DMS153 treated with DMSO at 0.1 percent for 48 hours (cell line): ENCODE data around the gene DGKG.

Experiments used
- DNase-seq: peaks from one replicate; lab custom pipeline; 2025; ENCODE audit not compliant: unreplicated experiment; lab: John Stamatoyannopoulos, UW

DGKG gene

DNA sequence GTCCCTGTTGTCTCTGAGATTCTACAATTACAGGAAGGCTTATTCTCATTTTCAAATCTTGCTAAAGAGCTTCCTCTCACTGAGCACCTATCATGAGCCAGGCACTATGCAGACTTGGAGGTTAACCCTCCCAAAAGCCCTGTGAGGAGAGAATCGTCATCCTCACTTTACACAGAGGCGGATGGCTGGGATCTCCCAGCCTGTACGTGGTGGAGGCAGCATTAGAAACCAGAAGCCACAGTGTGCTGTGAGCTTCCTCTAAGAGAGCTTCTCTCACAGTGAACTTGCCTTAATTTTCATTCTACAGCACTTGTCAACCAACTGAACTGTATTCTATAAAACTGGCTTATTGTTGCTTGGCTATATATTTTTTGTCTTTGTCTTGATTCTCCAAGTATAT is 6.1 kb upstream of the DGKG start:
- no peak for DNase-seq

DNA sequence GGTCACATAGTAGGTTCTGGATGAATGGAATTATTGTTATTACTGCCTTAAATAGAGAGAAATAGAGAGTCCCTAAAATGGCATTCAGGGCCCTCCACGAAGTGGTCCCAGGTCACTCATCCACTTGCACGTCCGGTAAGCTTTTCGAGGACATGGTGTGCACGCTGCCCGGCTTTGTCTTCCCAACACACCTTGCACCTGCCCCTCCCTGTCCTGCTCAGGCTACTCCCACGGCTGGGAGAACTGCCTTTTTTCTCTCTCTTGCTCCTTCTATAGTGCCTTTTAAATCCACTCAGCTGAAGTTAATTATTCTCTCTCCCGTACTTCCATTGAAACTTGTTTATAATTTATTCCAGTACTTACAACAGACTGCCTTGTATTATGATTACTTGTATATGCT is 5.6 kb upstream of the DGKG start:
- no peak for DNase-seq

DNA sequence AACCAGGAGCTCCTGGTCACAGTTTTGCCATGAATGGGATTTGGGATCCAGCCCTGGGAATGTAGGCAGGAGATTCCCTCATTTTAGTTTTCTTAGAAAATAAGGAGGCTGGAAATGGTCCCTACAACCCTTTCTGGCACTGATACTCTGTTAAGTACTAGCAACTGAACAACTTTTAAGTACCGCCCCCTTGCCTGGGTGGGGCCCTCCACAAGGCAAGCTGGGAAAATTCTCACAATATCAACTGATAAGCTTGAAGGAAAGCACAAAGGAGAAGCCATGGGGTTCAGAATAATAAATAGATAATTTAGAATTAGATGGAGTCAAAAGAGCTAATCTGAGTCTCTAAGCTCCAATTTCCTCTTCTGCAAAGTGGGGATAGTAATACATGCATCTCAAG is 4.2 kb upstream of the DGKG start:
- no peak for DNase-seq

DNA sequence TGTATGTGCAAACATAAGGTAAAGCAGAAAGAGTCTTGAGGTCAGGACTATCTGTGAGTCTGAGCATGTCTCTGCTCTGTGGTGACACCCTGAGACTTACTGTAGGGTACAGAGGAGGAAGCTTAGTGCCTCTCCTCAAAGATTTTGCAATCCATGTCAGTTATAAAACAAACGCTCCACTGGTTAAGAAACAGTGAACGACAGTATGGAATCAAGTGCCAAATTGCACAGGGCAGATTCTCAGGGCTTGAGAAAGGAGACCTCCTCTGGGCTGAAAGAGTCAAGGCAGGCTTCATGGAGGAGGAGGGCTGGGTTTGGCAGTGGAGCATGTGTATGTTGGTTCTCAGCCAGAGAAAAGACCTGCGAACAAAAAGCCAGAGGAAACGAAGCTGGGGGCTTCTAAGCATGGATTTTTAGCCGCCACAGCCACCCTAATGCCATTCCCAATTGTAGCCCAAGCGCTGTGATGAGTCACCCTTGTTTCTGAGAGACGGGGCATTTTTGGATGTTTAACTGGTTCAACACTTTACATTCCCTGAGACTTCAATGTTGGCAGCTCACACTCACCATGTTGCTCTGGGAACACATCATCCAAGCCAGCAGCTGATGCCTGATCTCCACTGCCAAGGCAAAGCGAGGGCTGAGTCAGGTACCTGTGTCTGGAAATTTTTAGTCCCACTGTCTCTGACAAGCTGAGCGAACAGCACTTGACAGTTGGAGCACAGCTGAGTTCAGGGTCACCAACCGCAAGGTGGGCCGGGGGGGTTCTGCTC is 3.4 kb upstream of the DGKG start:
- DNase-seq: no peak

DNA sequence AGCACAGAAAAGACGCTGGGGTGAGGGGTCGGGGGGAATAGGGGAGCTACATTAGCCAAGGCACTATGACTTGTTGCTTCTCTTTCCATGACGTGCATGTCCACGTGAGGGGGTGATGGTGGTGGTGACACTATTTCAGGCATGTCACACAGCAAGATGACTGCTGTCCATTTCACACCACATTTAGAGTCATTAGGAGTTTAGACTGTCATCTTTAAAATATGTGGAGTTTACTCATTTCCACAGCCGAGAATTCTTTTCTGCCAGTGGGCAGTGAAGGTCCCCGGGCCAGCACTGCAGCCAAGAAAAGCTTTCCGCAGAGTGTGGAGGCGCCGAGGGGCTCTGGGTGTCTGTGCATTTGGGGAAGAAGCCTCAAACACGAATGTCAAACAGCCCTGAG is 954 bp upstream of the DGKG start:
- no peak for DNase-seq

DNA sequence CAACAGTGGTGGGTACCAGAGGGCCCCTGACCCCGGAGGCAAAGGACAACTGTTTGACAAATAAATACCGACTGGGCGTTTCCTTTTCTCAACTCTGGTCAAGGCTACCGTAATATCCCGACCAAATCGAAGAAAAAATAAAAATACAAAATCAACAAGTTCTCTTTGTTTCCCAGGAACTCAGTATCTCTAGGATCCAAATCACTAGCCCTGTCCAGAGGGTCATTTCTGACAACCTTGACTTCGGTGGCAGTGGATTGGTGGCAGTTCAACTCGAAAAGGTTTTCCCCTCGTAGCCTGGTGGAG is 456 bp upstream of the DGKG start:
- no peak for DNase-seq

DNA sequence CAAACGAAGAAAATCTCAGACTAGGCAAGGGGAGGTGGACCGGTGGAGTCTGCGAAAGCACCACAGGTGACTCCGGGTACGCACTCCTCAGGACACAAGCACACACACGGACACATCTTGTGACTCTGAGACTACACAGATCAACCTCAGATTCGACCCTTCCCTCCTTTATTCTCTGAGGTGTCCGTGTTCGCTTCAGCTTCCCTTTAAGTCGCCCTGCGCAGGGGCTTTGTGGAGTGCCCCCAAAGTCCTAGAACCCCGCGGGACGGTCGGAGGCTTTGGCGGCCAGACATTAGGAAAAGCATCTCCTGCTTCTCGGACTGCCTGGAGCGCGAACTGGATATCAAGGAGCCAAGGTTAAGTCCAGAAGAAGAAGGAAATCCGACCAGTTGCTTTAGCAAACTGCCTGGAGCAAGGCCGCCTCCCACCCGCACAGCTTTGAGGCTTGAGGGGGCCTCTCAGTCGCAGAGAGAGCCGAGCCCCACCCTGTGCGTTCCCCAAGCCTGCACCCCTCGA is 730 bp downstream of the DGKG start:
- DNase-seq: no peak

DNA sequence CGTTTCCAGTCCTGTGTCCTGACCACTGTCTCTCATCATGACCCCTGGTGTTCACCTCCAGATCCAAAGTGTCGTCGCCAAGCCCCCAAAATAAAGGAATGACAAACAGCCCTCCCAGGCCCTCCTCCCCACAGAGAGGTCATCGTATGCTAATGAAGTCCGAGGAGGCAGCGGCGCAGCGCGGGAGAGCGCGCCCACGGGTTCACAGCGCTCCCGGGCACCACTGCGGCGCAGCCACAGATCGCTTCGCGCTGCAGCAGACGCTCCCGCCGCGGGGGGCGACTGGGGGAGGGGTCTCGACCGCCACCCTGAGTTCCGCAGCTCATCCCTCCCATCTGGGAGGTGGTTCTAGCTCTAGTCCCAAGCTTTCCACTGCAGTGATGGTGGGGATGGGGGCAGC is 1.3 kb downstream of the DGKG start:
- DNase-seq: no peak

DNA sequence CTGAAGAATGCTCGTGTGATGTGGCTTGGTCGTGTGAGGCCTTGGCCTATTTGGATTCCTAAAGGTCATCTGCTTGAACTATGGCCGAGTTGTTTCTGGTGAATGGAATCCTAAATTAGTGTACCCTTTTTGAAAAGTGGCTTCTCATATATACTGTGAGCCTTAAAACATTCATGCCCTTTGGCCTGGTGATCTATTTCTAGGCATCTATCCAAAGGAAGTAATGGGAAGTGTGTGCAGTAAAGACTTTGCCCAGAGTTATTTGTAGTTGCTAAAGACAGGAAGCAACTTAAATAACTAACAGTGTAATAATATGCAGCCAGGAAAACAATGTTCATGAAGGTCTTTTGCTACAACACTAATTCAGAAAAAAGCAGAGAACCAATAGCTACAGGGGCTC is 3.0 kb downstream of the DGKG start:
- DNase-seq: no peak

DNA sequence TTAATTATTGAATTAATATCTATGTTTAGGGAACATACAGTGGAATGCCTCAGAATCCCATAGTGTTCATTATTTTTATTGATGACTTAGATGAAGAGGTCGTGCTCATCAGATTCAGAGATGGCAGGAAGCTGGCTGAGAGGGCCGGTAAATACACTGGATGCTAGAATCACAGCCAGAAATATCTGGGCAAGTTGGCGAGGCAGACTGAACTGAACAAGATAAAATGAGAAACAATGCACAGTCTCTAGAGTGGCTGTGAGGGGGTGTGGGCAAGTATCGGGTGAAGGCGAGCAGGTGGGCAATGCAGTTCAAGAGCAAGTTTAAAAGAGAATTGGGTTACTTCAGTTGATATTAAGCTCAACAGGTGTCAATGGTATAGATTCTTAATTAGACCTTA is 5.9 kb downstream of the DGKG start:
- DNase-seq: no peak

DNA sequence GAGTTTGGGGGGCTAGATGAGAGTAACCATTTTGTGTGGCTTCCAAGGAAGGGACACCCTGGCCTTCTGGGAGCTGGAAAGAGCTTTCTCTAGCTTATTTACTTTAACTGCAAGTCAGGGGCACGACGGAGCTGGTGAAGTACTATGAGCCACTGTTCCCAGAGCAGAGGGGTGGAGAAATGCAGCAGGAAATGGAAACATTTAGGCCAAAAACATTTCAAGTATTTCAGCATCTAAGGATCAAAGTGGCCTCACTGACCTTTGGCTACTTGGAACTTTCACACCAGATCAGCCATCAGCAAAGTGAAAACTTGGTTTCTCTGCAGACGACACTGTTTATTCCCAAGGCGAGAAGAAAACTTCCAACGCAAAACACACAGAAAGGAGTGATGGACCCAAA is 7.9 kb downstream of the DGKG start:
- no peak for DNase-seq

DNA sequence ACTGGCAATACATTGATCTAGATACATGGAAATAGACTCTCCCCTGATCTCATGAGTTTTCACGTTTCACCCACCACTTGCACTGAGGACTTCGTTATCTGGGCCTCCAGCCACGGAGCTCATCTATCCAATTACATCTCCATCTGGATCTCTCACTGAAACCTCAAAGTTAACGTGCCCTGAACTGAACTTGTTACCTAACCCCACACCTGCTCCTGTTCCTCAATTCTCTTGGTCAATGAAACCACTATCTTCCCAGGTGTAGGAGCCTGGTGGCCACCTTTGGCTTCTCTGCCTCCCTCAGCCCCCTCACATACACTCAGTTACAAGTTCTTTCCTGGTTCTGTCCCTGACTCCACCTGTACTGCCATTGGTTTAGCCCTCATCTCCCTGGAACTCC is 9.7 kb downstream of the DGKG start:
- no peak for DNase-seq

DNA sequence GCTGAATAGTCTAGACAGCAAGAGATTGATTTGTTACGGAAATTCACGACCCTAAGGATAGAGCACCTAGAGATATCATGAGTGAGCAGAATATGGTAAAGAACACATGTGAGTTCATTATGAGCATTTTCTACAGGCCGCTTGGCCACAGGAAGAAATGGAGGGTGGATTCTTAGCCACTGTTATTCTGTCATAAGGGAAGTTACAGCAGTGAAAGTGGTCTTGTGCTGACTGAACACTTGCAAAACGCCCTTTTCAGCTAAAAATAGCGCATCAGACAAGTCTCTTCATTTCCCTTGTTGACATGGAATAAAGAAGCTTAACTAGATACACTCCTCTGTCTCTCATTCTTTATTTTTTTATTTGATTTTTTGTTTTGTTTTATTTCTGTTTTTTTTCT is 19.8 kb downstream of the DGKG start:
- no peak for DNase-seq

DNA sequence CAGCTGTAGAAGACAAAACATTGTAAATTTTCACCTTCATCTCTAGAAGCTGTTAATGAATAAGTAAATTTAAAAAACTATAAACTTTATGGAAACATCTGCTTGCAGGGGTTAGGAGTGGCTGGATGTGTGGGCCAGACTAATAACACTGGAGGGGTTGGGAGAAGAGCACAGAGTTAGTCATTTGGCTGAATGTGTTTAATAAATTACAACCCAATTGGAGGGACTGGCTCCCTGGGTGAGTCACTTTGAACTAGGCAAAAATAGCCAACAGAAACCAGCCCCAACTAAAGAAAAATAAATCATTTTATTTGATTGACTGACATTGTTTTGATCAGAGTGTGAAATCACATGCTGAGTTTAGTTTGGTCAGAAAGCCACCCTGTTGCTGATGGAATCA is 21.8 kb downstream of the DGKG start:
- DNase-seq: no peak

DNA sequence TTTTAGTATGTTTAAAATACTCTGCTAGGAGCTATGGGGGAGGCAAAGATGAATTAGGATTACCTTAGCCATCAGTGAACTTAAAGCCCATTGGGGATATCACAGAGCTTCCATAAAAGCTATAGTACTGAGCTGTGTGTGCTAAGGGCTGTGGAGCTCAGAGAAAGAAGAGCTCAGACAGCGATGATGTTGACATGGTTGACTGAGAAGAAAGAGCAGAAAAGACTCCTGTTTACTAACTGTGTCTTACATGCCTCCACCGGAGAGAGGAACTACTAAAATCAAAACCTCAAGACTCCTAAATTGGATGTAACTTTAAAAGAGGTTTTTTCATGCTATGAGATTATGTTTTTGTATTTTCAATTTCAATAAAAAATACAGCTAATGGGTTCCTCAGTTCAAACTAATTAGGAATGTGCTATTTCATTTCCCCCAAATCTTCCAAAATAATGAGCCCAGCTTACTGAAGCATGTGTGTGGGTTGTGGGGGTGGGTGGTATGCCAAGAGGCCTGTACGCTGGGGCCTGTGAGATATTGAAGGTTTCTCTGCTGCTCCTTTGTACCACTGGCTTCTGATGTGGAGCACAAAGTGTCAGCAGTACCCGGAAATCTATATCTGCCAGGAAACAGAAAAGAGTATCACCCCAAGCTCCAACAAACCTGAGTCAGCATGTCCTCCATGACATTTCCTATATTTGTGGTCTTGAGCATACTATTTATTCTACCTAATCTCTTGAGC is 22.7 kb downstream of the DGKG start:
- DNase-seq: no peak

DNA sequence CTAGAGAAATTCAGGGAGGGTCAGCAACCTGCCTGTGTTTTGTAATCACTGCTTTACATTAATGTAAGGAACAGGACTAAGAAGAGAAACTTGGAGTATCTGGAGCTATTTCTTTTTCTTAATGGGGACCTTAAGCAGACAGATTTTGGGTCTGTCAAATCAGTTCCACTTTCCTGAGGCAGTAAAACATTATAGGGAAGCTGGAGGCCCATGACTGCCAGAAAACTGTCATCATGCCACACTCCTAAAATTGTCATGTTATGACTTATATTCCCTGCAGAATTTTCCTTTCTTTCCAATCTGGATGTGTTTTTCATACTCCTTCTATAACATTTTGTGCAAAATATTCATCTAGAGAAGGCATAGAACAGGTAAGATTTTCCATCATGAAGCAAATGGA is 28.8 kb downstream of the DGKG start:
- DNase-seq: no peak

DNA sequence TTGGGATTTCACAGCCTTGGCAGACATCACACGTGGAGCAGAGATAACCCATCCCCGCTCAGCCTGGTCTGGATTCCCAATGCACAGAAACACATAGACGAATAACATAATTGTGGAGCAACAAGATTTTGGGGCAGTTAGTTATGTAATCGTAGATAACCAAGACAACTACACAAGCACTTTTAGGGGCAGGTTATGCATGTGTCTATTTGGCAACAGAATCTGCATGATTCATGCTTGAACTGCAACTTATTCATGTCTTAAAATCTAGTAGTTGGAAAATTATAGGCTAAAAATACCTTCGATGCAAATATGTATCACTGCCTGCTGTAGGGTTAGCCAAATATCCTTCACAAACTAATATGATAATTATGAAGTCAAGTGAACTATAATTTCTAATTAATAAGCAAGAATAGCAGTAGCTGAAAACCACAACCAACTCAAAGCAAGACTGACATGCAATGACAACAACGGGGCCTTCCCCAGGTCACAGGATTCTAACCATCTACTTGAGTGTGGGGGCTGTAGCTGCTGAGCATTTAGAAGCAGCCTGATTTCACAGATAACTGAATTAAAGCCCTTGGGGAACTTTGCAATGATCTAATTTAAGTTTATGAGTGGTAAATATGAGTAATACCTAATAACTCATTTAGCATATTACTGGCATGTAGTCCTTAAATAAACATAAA is 31.1 kb downstream of the DGKG start:
- no peak for DNase-seq

DNA sequence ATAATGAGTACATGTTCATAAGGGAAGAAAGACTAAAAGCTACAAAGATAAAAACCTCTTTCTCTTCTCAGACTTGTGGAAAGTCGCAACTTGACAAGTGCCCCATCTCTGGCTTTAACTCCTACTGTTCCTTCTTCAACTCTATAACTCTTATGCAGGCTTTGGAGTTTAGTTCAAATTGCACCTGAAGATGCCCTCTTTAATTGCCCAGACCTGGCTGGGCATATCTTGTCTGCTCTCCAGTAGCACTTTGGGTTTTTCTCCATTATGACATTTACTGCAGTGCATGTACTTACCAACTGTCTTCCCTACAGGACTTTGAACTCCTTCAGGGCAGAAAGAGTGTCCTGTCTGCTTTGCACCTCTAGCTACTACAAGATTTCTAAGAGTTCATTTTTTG is 32.4 kb downstream of the DGKG start:
- DNase-seq: no peak

DNA sequence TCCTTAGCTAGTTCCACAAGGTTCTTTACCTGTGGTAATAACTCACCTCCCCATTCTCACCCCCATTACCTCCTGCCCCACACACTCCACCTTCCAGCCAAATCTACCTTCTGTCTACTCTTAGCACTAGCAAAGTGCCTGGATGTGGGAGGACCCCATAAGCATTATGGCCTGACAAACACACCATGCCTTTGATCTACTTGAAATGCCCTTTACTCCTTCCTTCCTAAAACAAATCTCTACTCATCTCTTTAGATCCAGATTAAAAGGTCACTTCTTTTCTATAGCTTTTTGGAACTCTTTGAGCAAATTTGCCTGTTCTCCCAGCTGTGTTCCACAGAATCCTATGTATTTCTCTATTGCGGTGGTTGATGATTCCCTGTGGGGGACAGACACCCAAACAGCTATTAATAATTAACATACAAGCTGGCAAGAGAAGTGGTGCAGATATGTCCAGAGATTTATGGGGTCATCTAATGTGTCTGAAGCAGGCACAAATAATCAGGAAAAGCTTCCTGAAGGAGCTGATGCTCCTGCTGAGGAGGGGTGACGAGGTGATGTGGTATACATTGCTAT is 34.0 kb downstream of the DGKG start:
- no peak for DNase-seq

DNA sequence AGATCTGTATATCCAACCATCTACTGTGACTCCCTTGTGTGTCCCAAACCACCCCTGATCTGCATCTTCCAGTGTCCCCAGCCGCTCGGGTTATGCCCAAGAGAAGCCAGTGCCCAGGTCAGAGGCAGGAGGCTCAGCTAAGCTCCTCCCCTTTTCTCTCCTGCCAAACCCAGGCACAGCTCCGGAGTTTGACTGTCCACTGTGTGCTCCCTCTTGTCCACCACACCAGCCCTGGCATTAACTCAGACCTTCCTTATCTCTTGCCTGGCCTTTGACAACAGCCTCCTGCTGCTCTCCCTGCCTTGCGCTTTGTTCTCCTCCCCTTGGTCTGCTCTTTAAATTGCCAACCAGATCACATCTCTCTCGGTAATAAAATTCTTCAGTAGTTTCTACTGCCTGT is 39.3 kb downstream of the DGKG start:
- DNase-seq: no peak

DNA sequence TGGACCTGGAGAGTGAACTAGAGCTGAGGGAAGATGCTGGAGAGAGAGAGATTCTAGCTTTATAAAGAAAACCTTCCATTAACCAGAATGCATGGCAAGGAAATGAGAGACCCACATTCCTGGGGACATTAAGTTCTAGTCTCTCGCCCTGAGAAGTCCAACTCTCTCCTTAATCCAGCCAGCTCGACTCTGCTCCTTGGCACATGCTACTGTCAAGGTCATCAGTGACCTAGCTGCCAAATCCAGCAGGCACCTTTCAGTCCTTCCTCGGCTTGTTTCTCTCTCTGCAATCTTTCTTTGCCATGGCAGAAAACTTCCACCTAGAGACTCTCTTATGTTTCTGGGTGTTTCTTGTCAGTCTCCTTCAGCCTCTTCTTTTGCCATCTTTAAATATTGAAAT is 40.3 kb downstream of the DGKG start:
- DNase-seq: no peak
